Measurements from ENCODE around the gene KIF14. TPM values are rescaled to one million over a fixed set of nuclear protein-coding genes. Genes with fewer than 3 reads are reported as not detected.

Gene KIF14
- total RNA-seq, 1 donor from 2014 or later = 0.08 TPM

GRCh38 chr1:200665861-200666260 is 45.3 kb upstream of the KIF14 start:
- peak overlapping the region; percentile 67 for H3K27ac ChIP-seq (replicated peaks)
- no peak for TF ChIP-seq CTCF (IDR thresholded peaks at IDR 0.05; ENCODE audit: borderline replicate concordance)
- intact Hi-C loops (cut with micrococcal nuclease) = loop anchor here (10.0 kb wide), 1 partner anchor 139 kb away; no protein-coding TSS in a partner anchor
- H3K9me3 ChIP-seq (replicated peaks) = no peaks in the 10 kb centered on the region
- H3K4me3 ChIP-seq = no peak overlapping the region
- H3K27me3 ChIP-seq (ENCODE audit: low read depth) = no peaks in the 10 kb centered on the region
- peaks cover 36% of the 10 kb centered on the region for H3K4me1 ChIP-seq
- H3K36me3 ChIP-seq = peaks cover 39% of the 10 kb centered on the region
- no peak for DNase-seq

GRCh38 chr1:200660719-200661118 is 40.2 kb upstream of the KIF14 start:
- TF ChIP-seq CTCF (IDR thresholded peaks at IDR 0.05; ENCODE audit: borderline replicate concordance) = no peak
- Histone ChIP-seq H3K36me3 (peaks cover 83% of the 10 kb centered on the region), H3K9me3 (replicated peaks) (no peaks in the 10 kb centered on the region), H3K4me1 (peaks cover 7% of the 10 kb centered on the region), H3K27ac (replicated peaks) (no peak overlapping the region), H3K4me3 (no peak overlapping the region), H3K27me3 (ENCODE audit: low read depth) (no peaks in the 10 kb centered on the region)
- peak; percentile 60 for DNase-seq
- intact Hi-C loops (cut with micrococcal nuclease) = loop anchor here (10.0 kb wide), 1 partner anchor 144 kb away; no protein-coding TSS in a partner anchor

- no peaks in the 10 kb centered on the region for H3K9me3 ChIP-seq (replicated peaks)
- intact Hi-C loops (cut with micrococcal nuclease) = no loop called here
- no peak for DNase-seq
- H3K27ac ChIP-seq (replicated peaks) = no peak overlapping the region
- H3K4me1 ChIP-seq = no peaks in the 10 kb centered on the region
- H3K4me3 ChIP-seq = no peak overlapping the region
- H3K27me3 ChIP-seq (ENCODE audit: low read depth) = no peaks in the 10 kb centered on the region
- no peak for TF ChIP-seq CTCF (IDR thresholded peaks at IDR 0.05; ENCODE audit: borderline replicate concordance)
- peaks cover 89% of the 10 kb centered on the region for H3K36me3 ChIP-seq
These were observed 38.7 kb upstream of the KIF14 start for GRCh38 chr1:200659269-200659668.

GRCh38 chr1:200658037-200658818 is 37.7 kb upstream of the KIF14 start:
- H3K4me3 ChIP-seq = no peak overlapping the region
- no peaks in the 10 kb centered on the region for H3K27me3 ChIP-seq (ENCODE audit: low read depth)
- DNase-seq = no peak
- H3K9me3 ChIP-seq (replicated peaks) = no peaks in the 10 kb centered on the region
- no peak overlapping the region for H3K27ac ChIP-seq (replicated peaks)
- intact Hi-C loops (cut with micrococcal nuclease) = no loop called here
- H3K36me3 ChIP-seq = peaks cover 90% of the 10 kb centered on the region
- no peak for TF ChIP-seq CTCF (IDR thresholded peaks at IDR 0.05; ENCODE audit: borderline replicate concordance)
- H3K4me1 ChIP-seq = no peaks in the 10 kb centered on the region

GRCh38 chr1:200654660-200655059 is 34.1 kb upstream of the KIF14 start:
- TF ChIP-seq CTCF (IDR thresholded peaks at IDR 0.05; ENCODE audit: borderline replicate concordance) = no peak
- Histone ChIP-seq H3K27me3 (ENCODE audit: low read depth) (no peaks in the 10 kb centered on the region), H3K4me1 (no peaks in the 10 kb centered on the region), H3K27ac (replicated peaks) (no peak overlapping the region), H3K4me3 (no peak overlapping the region), H3K9me3 (replicated peaks) (no peaks in the 10 kb centered on the region), H3K36me3 (peaks cover 63% of the 10 kb centered on the region)
- no peak for DNase-seq
- intact Hi-C loops (cut with micrococcal nuclease) = no loop called here

All from left ventricle myocardium inferior (tissue), 1 donor.